Measurements from ENCODE around the gene FAM174C. TPM values are rescaled to one million over a fixed set of nuclear protein-coding genes. Genes with fewer than 3 reads are reported as not detected.

Gene FAM174C
- total and polyA plus RNA-seq, 2 of the 8 experiments (the other 6 are each of a cell fraction or from before 2014, with no cell fraction given): 44.5 to 125 TPM

GRCh38 chr19:1284979-1285736, 9.8 kb downstream of the FAM174C start (continued):
- TF ChIP-seq CHD7 (IDR thresholded peaks at IDR 0.05; ENCODE audit: insufficient replicate concordance, low read length): no peak

All from H1 (cell line).